SH-SY5Y (cell line): ENCODE data around the gene ZC3HAV1.

Source experiments
- GATA2 ChIP-seq: IDR thresholded peaks from 2 replicates; pipeline ENCODE4 v1.6.1; 2011; ENCODE audit warnings: mild to moderate bottlenecking, low read depth, low read length
- GATA3 ChIP-seq: IDR thresholded peaks from 2 replicates; pipeline ENCODE4 v1.6.1; 2011; ENCODE audit warnings: low read depth, mild to moderate bottlenecking, low read length, moderate library complexity

DNA sequence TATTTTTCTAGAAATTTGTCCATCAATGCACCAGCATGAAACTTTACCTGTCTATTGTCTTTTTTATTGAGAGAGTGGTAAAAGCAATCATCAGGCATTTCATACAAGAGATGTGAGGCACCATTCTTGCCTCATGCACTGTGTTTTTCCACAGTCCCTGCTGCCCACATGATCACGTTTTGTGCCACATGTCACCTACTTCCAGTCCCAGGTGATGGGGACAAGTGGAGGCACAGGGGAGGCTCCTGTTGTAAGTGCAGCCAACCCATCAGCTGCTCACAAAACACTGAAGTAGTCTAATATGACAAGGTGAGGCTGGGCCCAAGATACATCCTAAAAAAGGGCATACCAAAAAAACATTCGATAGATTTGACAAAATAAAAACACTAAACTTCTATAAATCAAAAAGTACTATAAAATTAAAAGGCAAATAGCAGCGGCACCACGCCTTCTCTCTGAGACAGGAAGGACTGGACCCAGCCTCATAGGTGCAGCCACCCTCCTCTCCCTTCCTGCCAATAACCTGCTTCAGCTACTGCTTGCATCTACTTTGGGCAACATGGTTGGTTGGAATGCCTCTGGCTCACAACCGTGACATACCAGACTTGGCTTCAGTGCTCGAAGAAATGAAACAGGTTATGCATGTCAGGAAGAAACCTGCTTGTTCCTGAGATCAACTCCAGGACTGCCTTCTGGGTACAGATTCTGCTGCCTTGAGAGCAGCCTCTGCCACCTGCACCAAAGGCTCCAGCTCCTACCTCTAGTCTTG, 76.0 kb downstream of the ZC3HAV1 start:
- TF ChIP-seq GATA3, result no peak
- TF ChIP-seq GATA2, result no peak
